ENCODE measurements around the gene TMEM165. TPM values are rescaled to one million over a fixed set of nuclear protein-coding genes. Genes with fewer than 3 reads are reported as not detected.
A peak's percentile ranks its signal among the peaks of the same experiment; 100 is the strongest.

TMEM165 gene
- total RNA-seq, 1 experiment from 2014 or later: 107 TPM

DNA sequence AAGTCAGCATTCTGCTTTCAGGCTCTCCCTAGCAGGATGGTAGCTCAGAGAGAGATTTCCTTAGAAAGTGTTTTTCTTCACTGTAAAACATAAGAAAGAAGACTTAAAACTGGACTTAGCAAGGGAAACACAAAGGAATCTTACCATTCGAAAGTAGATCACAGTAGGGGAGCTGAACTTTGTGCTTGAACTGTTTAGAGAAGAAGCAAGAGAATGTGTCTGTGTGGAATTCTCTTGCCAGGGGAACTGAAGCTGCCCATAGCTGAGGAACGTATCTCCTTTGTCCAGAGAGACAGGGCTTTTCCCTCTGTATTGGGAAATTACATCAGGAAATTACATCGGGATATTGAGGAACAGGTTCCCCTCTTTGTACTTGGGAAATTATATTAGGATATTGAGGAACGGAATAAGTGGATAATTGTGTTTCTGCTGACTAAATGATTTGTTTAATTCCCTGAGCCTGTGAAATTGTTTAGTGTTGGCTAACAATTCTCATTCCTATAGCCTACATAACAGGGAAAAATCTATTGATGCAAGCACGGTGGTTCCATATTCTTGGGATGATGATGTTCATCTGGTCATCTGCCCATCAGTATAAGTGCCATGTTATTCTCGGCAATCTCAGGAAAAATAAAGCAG is 28.6 kb upstream of the TMEM165 start:
- DNase-seq (ENCODE audit: low read depth): no peak

- no peak for DNase-seq (ENCODE audit: low read depth)
Measured at GRCh38 chr4:55369968-55370367, 25.8 kb upstream of the TMEM165 start.

GRCh38 chr4:55372259-55372658 is 23.5 kb upstream of the TMEM165 start:
- peak; percentile 9 for DNase-seq (ENCODE audit: low read depth)

DNA sequence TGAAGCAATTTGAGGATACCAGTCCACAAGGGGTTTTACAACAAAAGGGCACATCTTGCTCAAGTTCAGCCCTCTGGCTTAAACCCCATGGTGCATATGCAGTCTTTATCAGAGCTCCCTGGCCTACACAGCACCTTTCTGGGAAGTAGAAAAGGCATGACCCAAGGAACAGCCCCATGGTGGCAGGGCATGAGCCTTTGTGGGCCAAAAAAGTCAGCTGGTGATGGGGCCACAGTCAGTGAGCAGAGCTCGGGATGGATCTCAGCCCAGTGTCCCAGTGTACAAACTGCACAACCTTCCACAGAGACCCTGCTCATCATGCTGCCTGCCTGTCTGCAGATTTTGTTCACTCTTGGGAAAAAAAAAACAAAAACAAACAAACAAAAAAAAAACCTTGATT is 22.3 kb upstream of the TMEM165 start:
- no peak for DNase-seq (ENCODE audit: low read depth)

DNA sequence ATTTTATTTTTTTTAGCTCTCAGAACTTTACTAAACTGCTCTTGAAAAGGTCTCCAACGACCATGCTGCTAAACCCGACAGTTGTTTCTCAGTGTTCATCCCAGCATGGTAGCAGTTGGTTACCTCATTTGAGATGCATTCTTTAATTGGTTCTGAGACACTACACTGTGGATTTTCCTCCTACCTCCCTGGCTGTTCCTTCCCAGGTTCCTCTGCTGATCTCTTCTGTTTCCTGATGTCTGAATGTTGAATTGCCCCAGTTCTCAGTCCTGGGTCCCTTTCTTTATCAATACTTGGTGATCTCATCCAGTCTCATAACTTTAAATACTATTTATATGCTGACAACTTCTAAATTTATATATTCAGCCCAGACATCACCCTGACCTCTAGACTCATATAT is 19.1 kb upstream of the TMEM165 start:
- DNase-seq (ENCODE audit: low read depth): no peak

DNA sequence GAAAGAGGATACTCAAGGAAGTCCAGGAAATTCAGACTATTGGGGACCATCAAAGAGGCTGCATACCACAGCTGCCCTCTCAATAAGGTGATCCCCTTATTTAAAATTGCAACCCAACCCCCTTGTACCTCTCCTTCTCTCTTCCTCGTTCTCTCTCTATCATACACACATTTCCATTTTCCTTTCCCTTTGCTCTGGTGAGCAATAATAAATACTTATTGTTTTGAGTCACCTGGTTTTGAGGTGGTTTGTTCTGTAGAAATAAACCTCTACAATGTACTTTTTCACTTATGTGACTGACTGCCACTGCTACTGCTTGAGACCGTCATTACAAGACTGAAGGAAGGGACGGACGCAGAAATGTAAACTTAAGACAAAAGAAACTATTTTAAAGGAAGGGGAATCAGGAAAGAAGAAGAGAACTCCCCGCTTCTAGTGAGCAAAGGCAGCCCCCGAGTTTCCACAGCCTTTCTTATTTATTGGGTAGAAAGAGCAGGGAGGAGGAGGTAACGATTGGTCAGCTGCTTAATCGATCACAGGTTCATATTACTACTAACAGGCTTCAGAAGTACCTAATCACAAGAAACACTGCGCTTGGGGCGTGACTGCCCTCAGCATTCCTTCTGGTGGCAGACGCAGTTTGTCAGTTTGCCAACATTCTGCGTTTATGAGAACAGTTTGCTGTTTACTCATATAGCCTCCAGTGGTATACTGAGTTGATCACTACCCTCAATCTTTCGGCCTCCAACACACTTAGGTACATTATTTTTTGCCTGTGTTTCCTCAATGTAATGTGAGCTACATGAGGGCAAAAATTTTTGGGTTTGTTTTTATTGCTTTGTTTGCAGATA is 16.9 kb upstream of the TMEM165 start:
- no peak for DNase-seq (ENCODE audit: low read depth)

DNA sequence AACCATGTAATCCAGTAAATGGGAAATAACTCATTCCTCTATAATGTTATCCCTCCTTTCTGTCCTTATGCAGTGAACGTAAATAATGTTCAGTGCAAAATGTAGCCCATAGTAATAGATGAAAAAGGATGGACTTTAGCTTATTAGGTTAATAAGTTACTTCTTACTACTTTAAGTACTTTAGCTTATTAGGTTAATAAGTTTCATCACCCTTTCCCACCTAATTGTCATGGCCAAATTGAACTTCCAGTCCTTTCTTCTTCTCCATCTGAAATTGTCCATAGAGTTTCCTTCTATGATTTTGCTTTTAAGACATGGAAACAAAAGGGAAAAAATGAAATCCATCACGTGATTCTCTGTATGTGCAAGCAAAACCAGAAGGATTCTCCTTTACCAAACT is 15.2 kb upstream of the TMEM165 start:
- no peak for DNase-seq (ENCODE audit: low read depth)

GRCh38 chr4:55381502-55381901 is 14.3 kb upstream of the TMEM165 start:
- no peak for DNase-seq (ENCODE audit: low read depth)

GRCh38 chr4:55382488-55383003 is 13.2 kb upstream of the TMEM165 start:
- DNase-seq (ENCODE audit: low read depth): no peak

DNA sequence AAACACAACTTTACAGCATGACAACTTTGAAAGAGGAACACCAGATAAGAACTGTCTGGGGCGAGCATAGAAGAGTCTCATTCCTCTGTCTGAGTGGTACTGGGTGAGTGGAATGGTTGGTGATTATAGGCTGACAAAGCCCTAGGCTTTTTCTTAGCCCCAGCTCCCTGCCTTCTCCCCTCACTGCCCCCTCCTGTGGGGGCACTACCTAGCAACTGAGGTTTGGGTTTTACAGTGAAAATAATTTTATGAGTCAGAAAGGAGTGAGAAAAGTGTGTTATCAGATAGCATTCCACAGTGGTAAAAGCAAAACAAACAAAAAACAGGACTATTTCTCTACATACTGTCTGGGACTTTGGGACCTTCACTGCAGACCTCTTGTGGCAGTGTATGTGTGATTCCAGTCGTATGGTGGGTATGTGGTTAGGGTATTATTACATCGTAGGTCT is 10.5 kb upstream of the TMEM165 start:
- peak; percentile 42 for DNase-seq (ENCODE audit: low read depth)

DNA sequence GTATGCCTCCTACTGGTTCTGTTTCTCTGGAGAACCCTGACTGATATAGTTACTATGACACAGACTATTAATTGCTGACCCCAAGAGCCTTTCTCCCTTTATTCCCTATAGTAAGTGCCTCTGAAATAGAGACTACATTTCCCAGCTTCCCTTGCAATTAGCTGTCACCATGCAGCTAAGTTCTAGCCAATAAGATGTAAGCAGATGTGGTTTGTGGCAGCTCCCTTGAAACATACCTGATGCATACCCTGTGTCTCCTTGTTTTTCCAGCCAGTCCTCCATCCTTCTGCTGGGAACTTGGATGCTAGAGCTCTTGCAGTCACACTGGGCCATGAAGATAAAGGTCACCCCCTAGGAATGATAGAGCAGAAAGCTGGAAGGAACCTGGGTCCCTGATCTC is 9.7 kb upstream of the TMEM165 start:
- no peak for DNase-seq (ENCODE audit: low read depth)

GRCh38 chr4:55386840-55387239 is 8.9 kb upstream of the TMEM165 start:
- DNase-seq (ENCODE audit: low read depth): no peak

DNA sequence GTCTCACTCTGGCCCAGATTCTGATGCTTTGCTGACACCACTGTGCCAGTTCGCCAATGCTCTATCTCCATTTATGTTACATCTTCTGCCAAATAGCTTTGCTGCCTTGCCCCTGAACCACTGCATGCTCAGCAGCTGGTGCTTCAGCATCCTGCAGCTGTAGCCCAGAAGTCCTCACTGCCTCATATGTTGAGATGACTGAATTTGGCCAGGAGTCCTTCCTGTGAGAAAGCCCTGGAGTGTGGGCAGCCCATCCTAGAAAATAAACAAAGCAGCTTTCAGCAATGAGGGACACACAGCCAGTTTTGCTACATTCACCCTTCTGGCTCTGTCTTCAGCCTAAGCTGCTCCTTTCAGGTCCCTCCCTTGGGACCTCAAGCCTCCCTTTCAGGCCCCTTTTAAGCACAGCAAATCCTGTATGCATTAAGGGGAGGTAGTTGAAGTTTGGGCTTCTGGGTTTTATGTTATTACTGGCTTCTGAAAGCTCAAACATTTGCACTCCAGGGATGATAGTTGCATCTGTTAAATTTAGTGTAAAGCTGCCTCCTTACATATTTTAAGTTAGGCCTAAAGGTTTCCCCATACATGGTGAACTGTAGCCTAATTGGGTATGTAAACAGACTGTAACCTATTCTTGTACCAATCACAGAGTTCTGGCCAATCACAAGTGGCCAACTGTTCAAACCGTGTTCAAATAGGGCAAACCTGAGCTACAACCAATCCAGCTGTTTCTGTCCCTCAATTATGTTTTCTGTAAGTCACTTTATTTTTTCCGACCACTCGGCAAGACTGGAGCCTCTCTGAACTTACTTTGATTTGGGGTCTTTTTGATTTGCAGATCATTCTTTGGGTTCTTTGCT is 2.1 kb upstream of the TMEM165 start:
- DNase-seq (ENCODE audit: low read depth): peak; percentile 1

DNA sequence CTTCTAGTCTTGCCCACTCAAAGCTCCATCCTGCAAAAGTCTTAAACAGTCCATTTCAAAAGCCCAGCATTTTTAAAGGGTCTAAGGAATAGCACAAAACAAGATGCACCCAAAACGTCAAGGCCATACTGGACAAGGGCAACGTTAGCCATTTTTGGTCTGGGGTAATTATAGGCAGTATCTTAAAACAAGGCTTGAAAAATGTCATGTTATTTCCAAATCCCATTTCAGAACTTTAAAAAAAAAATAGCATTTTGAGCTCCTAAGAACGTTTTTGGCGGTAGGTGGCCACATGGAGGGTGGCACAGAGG is 584 bp upstream of the TMEM165 start:
- no peak for DNase-seq (ENCODE audit: low read depth)

GRCh38 chr4:55396308-55397125 is 760 bp downstream of the TMEM165 start:
- DNase-seq (ENCODE audit: low read depth): peak; percentile 25

- DNase-seq (ENCODE audit: low read depth): no peak
Measured at GRCh38 chr4:55397126-55397436, 1.3 kb downstream of the TMEM165 start.

DNA sequence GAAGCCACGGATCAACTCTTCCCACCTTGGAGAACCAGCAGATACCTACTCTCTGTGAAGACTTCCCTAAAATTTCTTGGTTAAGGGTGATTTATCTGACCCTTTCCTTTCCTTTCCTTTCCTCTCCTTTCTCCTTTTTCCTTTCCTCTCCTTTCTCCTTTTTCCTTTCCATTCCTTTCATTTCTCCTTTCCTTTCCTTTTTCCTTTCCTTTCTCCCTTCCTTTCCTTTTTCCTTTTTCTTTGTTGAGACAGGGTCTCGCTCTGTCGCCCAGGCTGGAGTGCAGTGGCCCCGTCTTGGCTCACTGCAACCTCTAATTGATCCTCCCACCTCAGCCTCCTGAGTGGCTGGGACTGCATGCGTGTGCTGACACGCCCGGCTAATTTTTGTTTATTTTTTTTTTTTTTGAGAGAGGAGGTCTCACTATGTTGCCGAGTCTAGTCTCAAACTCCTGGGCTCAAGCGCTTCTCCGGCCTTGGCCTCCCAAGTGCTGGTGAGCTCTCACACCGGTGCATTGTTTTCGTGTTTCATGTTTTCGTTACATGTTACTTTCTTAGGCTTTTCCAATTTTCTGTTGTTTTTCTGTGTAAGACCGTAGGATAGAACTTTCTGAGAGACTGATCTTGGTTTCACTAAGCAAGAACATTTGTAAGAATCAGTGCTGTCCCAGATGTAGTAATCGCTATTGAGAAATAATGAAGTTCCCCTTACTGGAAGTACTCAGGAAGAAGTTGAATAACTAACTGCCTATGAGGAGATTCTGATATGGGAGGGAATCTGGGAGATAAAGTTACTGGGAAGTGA is 2.0 kb downstream of the TMEM165 start:
- peak; percentile 3 for DNase-seq (ENCODE audit: low read depth)

DNA sequence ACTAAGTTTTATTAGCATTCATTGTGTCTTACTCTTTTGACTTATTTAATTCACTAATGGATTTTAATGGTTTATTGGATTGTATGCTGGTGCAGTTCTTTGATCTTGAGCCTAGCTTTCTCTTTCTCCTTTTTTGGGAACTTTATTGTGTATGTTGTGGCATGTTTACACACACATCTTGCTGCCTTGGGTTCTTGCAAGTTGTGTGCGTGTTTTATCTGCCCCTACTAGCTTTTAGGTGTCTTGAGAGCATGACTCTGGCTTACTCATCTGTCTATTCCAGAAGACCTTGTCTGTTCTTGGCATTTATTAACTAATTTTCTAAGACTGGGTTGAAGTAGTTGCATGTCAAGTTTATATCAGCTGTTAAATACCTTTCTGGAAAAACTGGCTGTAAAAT is 2.7 kb downstream of the TMEM165 start:
- peak; percentile 1 for DNase-seq (ENCODE audit: low read depth)

DNA sequence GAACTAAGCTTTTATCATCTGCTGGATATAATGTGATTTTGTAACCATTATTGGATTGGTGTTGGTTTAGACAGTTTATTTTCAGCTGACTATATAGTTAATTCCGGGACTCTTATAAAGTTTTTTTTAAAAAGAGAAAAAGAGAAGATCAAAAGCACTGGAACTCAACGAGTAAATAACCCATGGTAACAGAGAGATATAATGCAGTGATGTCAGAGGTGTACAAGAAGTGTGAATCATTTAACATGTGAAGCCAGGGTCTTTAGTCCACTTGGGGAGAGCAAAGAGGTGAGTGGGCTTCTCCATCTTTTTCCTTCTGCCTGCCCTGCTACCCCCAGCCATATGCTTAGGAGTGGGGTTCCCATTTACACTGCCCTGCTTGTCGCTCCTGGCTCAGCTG is 3.2 kb downstream of the TMEM165 start:
- DNase-seq (ENCODE audit: low read depth): no peak

GRCh38 chr4:55399581-55399980 is 3.8 kb downstream of the TMEM165 start:
- no peak for DNase-seq (ENCODE audit: low read depth)

GRCh38 chr4:55405073-55405472 is 9.3 kb downstream of the TMEM165 start:
- no peak for DNase-seq (ENCODE audit: low read depth)
